Loucy (cell line): ENCODE measurements around the gene CLCNKA.

Source experiments
- CTCF ChIP-seq: fragments of 200-600 bp; sonication (generic); conservative IDR thresholded peaks from 2 replicates; pipeline ENCODE4 v1.5.1; 2014; ENCODE audit warnings: mild to moderate bottlenecking, antibody characterized with exemption, low read length
- EZH2phosphoT487 ChIP-seq: fragments of 200-600 bp; IDR thresholded peaks from 2 replicates; pipeline ENCODE4 v1.6.1; 2018; ENCODE audit warnings: antibody characterized with exemption, mild to moderate bottlenecking, moderate library complexity, borderline replicate concordance

GRCh38 chr1:16029288-16029687 is 7.5 kb downstream of the CLCNKA start:
- TF ChIP-seq CTCF: no peak
- TF ChIP-seq EZH2phosphoT487: no peak
